GM12878 (cell line): ENCODE data around the gene LANCL2. TPM values are rescaled to one million over a fixed set of nuclear protein-coding genes. Genes with fewer than 3 reads are reported as not detected.

ENCODE experiments used
- ATAC-seq: fragments of 200-7000 bp; cut with Tn5 transposase; 3 replicates; pipeline ENCODE4 v1.9.1; 2020; ENCODE audit warnings: mild to moderate bottlenecking, moderate library complexity
- BruUV-seq: library from RNA; stranded (reverse); fragments of 400-500 nt; replicated peaks from 2 replicates; lab custom pipeline; 2021; lab: Mats Ljungman, UMichigan
- CTCF ChIA-PET: fragments of 300-600 bp; sonication (Branson Sonifier 250); formaldehyde crosslinking; extraction: SDS; loops from one replicate; lab custom pipeline; 2021; ENCODE audit warnings: inconsistent platforms; lab: Yijun Ruan, JAX
- POLR2A ChIA-PET: fragments of 350-600 bp; formaldehyde crosslinking; extraction: SDS; loops from one replicate; lab custom pipeline; 2021; ENCODE audit warnings: inconsistent platforms; lab: Charles Lee
- RAD21 ChIA-PET: fragments of 300-600 bp; sonication (Branson Sonifier 250); formaldehyde crosslinking; loops from one replicate; lab custom pipeline; 2023; ENCODE audit warnings: antibody characterized with exemption; ENCODE audit not compliant: unreplicated experiment; lab: Charles Lee
- SMC1A ChIA-PET: fragments of 300-600 bp; sonication (Branson Sonifier 250); formaldehyde crosslinking; loops from one replicate; lab custom pipeline; 2023; ENCODE audit not compliant: unreplicated experiment, uncharacterized antibody; lab: Charles Lee
- DNase-seq: peaks from one replicate; pipeline ENCODE4 v3.0.0-alpha.2; 2011; ENCODE audit warnings: low read depth, low spot score
- FAIRE-seq: peaks from 3 replicates; lab custom pipeline; 2011; peaks lifted over from hg19 to GRCh38; lab: Jason Lieb, UNC
- H2AFZ ChIP-seq: 2 replicates; pipeline ENCODE4 v1.6.0; 2011; ENCODE audit warnings: low read depth, low read length, control low read depth; ENCODE audit not compliant: control insufficient read depth
- H3K27ac ChIP-seq: 2 replicates; pipeline ENCODE4 v1.5.1; 2011; ENCODE audit warnings: control low read depth; ENCODE audit not compliant: control insufficient read depth, insufficient read depth
- H3K27me3 ChIP-seq, 2 experiments: replicated peaks in 1 of 2; 2 replicates each; pipeline versions ENCODE4 v1.6.0 to v1.6.1; 2011; ENCODE audit warnings: low read length in 1 of 2; ENCODE audit not compliant: control insufficient read depth in 2 of 2, insufficient read depth in 2 of 2
- H3K36me3 ChIP-seq, 2 experiments: 2 replicates each; pipeline ENCODE4 v1.5.1; 2011; ENCODE audit warnings: low read length in 1 of 2; ENCODE audit not compliant: control insufficient read depth in 2 of 2, insufficient read depth in 2 of 2
- H3K4me1 ChIP-seq: 2 replicates; pipeline ENCODE4 v1.6.1; 2011; ENCODE audit warnings: mild to moderate bottlenecking, low read length, moderate library complexity, mixed read lengths; ENCODE audit not compliant: control insufficient read depth, insufficient read depth
- H3K4me2 ChIP-seq: 2 replicates; pipeline ENCODE4 v1.6.0; 2011; ENCODE audit warnings: control low read depth; ENCODE audit not compliant: control insufficient read depth, insufficient read depth
- H3K4me3 ChIP-seq: fragments of 200-600 bp; sonication (generic); 2 replicates; pipeline ENCODE4 v1.5.1; 2016
- H3K79me2 ChIP-seq: 2 replicates; pipeline ENCODE4 v1.6.0; 2011; ENCODE audit warnings: low read length; ENCODE audit not compliant: control insufficient read depth, insufficient read depth
- H3K9ac ChIP-seq: 2 replicates; pipeline ENCODE4 v1.8.0; 2011; ENCODE audit warnings: low read length, control low read depth, mixed read lengths; ENCODE audit not compliant: control insufficient read depth, insufficient read depth
- H3K9me3 ChIP-seq: replicated peaks from 3 replicates; pipeline ENCODE4 v1.5.1; 2011; ENCODE audit warnings: mild to moderate bottlenecking, low read length; ENCODE audit not compliant: control insufficient read depth, insufficient read depth
- H4K20me1 ChIP-seq: 2 replicates; pipeline ENCODE4 v1.6.0; 2011; ENCODE audit not compliant: control insufficient read depth, insufficient read depth
- CBX5 ChIP-seq: sonication (generic); IDR thresholded peaks from 2 replicates; pipeline ENCODE4 v1.6.1; 2016; ENCODE audit warnings: low read depth, moderate library complexity, mild to moderate bottlenecking, inconsistent platforms
- KAT2A ChIP-seq: conservative IDR thresholded peaks from 2 replicates; pipeline ENCODE4 v1.6.1; 2011; ENCODE audit warnings: low read depth, low read length; ENCODE audit not compliant: control insufficient read depth
- MXI1 ChIP-seq: fragments of 150-350 bp; IDR thresholded peaks from 2 replicates; pipeline ENCODE4 v1.6.1; 2011; ENCODE audit warnings: low read depth, mild to moderate bottlenecking, inconsistent platforms, low read length, improper control_type of control experiment
- RB1 ChIP-seq: fragments of 450-650 bp; formaldehyde crosslinking; IDR thresholded peaks from 2 replicates; pipeline ENCODE4 v1.6.1; 2017; ENCODE audit warnings: mild to moderate bottlenecking, borderline replicate concordance
- WGBS: methylation state at CpG from one replicate; pipeline ENCODE4 v1.1.6; 2016; ENCODE audit warnings: low lambda C conversion rate; ENCODE audit not compliant: insufficient replicate concordance, insufficient coverage; ENCODE audit errors: missing lambda C conversion rate; 5-methylcytosine and 5-hydroxymethylcytosine counted together
- in situ Hi-C: fragments of 300-500 bp; cut with MboI; formaldehyde crosslinking; loops from 9 replicates; pipeline ENCODE4 v1.14.3; 2018; ENCODE audit warnings: mixed read lengths
- intact Hi-C: fragments of 100-400 bp; cut with micrococcal nuclease; formaldehyde crosslinking; loops from one replicate; pipeline ENCODE4 v1.14.2; 2022; ENCODE audit not compliant: unreplicated experiment
- polyA plus RNA-seq, 11 experiments: library from polyadenylated mRNA; depleted of rRNA in 4 of 11; unstranded in 6 of 11; stranded (reverse) in 5 of 11; fragments of >200 nt; fragmentation: Nextera tagmentation in 4 of 11; fragmentation: Illumina TruSeq in 1 of 11; extraction: Ambion mirVana in 4 of 11; extraction: Trizol in 1 of 11; gene quantifications; 1 replicate in 1 of 11; 2 replicates in 10 of 11; pipeline versions ENCODE4 v1.2.1 to v1.2.3, GENCODE V29; 2011 to 2016; ENCODE audit warnings: inconsistent platforms in 2 of 11, missing spikeins in 2 of 11, low read depth in 1 of 11
- total RNA-seq, 4 experiments: library from RNA; depleted of rRNA in 3 of 4; stranded (reverse); fragments of >200 nt in 3 of 4; fragmentation: Illumina TruSeq in 1 of 4; extraction: Trizol in 1 of 4; gene quantifications; 2 replicates each; pipeline versions ENCODE4 v1.2.1 to v1.2.3, GENCODE V29; 2013 to 2021

LANCL2 gene
- total and polyA plus RNA-seq, 10 of the 15 experiments (the other 5 are each of a cell fraction or from before 2014, with no cell fraction given), result 8.1 to 28.6 (median 16.4) TPM

- no peak for FAIRE-seq
- DNase-seq, result no peak
- Histone ChIP-seq H3K27me3 (no peaks in the 10 kb centered on the region), H3K27ac (no peak overlapping the region), H3K4me1 (no peaks in the 10 kb centered on the region), H2AFZ (no peak overlapping the region), H3K9me3 (no peaks in the 10 kb centered on the region), H3K79me2 (no peaks in the 10 kb centered on the region), H3K4me2 (no peak overlapping the region), H3K9ac (no peak overlapping the region), H3K36me3 (peaks cover 4 to 11% of the 10 kb centered on the region in 2 experiments; a peak in 3 of 4 replicates), H4K20me1 (no peaks in the 10 kb centered on the region), H3K4me3 (no peak overlapping the region)
- WGBS, result 21% methylated on average over 4 of the region's 4 CpGs
- ChIA-PET RAD21 (interaction anchor here (0.7 kb wide), 1 partner anchor 147 kb away, joined by 3 read pairs; no protein-coding TSS in a partner anchor), SMC1A (interaction anchor here (1.3 to 2.5 kb wide), 2 partner anchors 12 to 166 kb away, joined by 3 to 9 read pairs; no protein-coding TSS in a partner anchor), CTCF (interaction anchor here (1.7 to 3.0 kb wide), 2 partner anchors 12 to 148 kb away, joined by 11 to 12 read pairs; no protein-coding TSS in a partner anchor), POLR2A (no interaction called here)
- no peak for ATAC-seq
- intact Hi-C loops (no loop called here), in situ Hi-C loops (no loop called here)
- TF ChIP-seq MXI1 (no peak), KAT2A (no peak)
- BruUV-seq, result no TSS peak
These were observed 62.2 kb downstream of the LANCL2 start for GRCh38 chr7:55427342-55427741.

DNA sequence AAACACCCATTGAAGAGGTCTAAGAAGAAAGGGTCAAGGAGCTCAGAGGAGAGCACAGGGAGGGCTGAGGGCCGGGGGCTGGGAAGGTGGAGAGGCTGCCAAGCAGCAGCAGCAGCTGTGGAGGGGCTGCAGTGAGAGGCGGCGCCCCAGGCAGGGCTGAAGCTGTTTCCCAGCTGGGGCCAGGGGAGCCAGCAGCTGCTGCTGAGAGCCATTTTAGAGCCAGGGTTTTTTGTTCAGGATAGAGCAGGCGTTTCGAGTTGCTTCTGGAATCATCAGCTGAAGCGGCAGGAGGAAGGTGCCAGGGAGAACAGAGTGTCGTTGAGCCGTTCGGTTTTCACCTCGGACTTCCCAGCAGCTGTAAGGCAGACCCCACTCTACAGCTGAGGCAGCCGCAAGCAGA lies 62.7 kb downstream of the LANCL2 start:
- POLR2A ChIA-PET, result no interaction called here
- Histone ChIP-seq H3K27ac (no peak overlapping the region), H3K79me2 (no peaks in the 10 kb centered on the region), H3K4me1 (no peaks in the 10 kb centered on the region), H3K9ac (no peak overlapping the region), H3K27me3 (no peaks in the 10 kb centered on the region), H3K9me3 (no peaks in the 10 kb centered on the region), H2AFZ (no peak overlapping the region), H3K4me2 (no peak overlapping the region), H3K36me3 (peaks cover 4 to 11% of the 10 kb centered on the region in 2 experiments; a peak in 3 of 4 replicates), H3K4me3 (no peak overlapping the region), H4K20me1 (no peaks in the 10 kb centered on the region)
- no TSS peak for BruUV-seq
- intact Hi-C loops, result no loop called here
- no peak for FAIRE-seq
- in situ Hi-C loops, result no loop called here
- ATAC-seq, result no peak
- WGBS, result 88% methylated on average over 10 of the region's 11 CpGs
- CTCF ChIA-PET, result interaction anchor here (0.9 to 3.0 kb wide), 3 partner anchors 12 to 148 kb away, joined by 3 to 12 read pairs (median 11); no protein-coding TSS in a partner anchor
- SMC1A ChIA-PET, result interaction anchor here (0.6 to 2.5 kb wide), 3 partner anchors 12 to 166 kb away, joined by 3 to 9 read pairs (median 3); no protein-coding TSS in a partner anchor
- RAD21 ChIA-PET, result interaction anchor here (0.7 kb wide), 1 partner anchor 147 kb away, joined by 3 read pairs; no protein-coding TSS in a partner anchor
- TF ChIP-seq RB1 (no peak), CBX5 (no peak)
- DNase-seq, result no peak
